Chondrocyte (in vitro differentiated cells): ENCODE data around the gene CFDP1. TPM values are rescaled to one million over a fixed set of nuclear protein-coding genes. Genes with fewer than 3 reads are reported as not detected.

Source experiments
- DNase-seq: peaks from one replicate; pipeline ENCODE4 v3.0.0; 2021; ENCODE audit warnings: mixed read lengths, low spot score
- H3K27ac Mint-ChIP-seq: one replicate; pipeline ENCODE4 v1.8.0; 2021; ENCODE audit warnings: mild to moderate bottlenecking, moderate library complexity, mixed read lengths; ENCODE audit not compliant: unreplicated experiment
- H3K27me3 Mint-ChIP-seq: 2 replicates; pipeline ENCODE4 v1.8.0; 2021; ENCODE audit warnings: low read depth, mixed read lengths
- H3K36me3 Mint-ChIP-seq: 2 replicates; pipeline ENCODE4 v1.8.0; 2021; ENCODE audit warnings: low read depth, mixed read lengths
- H3K4me1 Mint-ChIP-seq: 2 replicates; pipeline ENCODE4 v1.8.0; 2021; ENCODE audit warnings: low read depth, mild to moderate bottlenecking, mixed read lengths
- H3K4me3 Mint-ChIP-seq: one replicate; pipeline ENCODE4 v1.8.0; 2021; ENCODE audit warnings: mild to moderate bottlenecking, moderate library complexity, mixed read lengths; ENCODE audit not compliant: unreplicated experiment
- H3K9me3 Mint-ChIP-seq: 2 replicates; pipeline ENCODE4 v1.8.0; 2021; ENCODE audit warnings: low read depth, mixed read lengths
- CTCF ChIP-seq: fragments of 200-600 bp; sonication (generic); IDR thresholded peaks from 2 replicates; pipeline ENCODE4 v1.5.0; 2021; ENCODE audit warnings: antibody characterized with exemption, mild to moderate bottlenecking, moderate library complexity
- total RNA-seq: library from RNA; stranded (reverse); gene quantifications from 3 replicates; pipeline ENCODE4 v1.2.1, GENCODE V29; 2021

Gene CFDP1
- total RNA-seq, 1 donor from 2014 or later = 45.3 TPM

DNA sequence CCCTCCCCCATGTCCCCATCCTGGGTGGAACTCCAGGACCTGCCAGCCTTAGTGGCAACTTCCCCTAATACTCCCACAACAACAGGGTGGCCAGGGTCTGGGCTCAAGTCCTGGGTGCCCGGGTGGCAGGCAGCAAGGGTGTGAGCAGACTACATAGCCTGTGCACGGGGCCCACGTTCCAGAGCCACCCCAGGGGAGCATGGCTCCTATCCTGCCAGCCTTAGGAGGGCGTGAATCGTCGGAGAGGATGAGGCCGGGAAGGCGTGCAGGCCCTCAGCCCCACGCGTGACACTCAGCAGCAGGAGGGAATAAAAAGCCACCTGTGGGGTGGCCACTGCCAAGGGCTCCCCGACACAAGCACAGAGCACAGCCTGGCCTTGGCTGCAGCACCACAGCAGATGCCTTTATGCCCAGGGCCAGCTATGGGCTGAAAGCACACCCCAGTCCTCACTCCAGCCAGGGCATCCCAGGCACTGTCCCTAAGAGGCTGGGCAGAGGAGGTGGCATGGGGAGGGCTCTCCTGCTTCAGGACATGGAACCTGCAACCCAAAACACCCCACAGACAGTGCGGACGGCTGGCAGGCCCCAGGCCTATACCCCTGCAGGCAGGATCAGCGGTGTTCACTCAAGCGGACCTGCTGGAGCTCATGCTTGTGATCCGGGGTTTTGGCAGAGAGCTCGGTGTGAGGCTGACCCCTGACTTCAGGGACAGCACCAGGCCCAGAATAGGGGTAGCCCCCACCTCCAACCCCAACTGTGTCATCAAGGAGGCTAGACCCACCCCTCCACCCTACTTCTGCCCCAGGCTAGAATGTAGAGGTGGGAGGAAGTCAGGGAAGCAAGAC is 184.5 kb downstream of the CFDP1 start:
- peaks cover 2% of the 10 kb centered on the region for H3K36me3 Mint-ChIP-seq
- no peaks in the 10 kb centered on the region for H3K27me3 Mint-ChIP-seq
- H3K27ac Mint-ChIP-seq = peak overlapping the region; percentile 100
- peak overlapping the region; percentile 90 for H3K4me3 Mint-ChIP-seq
- no peak for TF ChIP-seq CTCF
- H3K9me3 Mint-ChIP-seq = no peaks in the 10 kb centered on the region
- peaks cover 83% of the 10 kb centered on the region for H3K4me1 Mint-ChIP-seq
- no peak for DNase-seq

DNA sequence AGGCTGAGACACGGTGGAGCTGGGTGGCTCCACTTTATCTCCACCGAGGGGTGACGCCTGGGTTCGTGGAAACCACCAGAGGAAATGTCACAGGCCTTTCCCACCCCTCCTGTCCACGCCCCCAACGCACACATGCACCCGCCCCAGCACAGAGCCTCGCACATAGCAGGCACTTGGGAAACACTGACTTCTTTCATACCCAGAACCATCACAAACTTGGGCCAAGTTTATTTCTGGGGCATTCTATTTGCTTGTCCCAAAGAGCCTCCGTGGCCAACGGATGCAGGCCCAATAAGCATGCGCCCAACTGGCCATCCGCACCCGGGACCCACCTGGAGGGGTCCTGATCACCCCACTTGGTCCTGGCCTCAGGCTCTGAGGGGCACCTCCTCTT is 185.2 kb downstream of the CFDP1 start:
- Mint-ChIP-seq H3K4me1 (peaks cover 83% of the 10 kb centered on the region), H3K27me3 (no peaks in the 10 kb centered on the region), H3K27ac (peak overlapping the region; percentile 100), H3K36me3 (peaks cover 2% of the 10 kb centered on the region), H3K9me3 (no peaks in the 10 kb centered on the region), H3K4me3 (peak overlapping the region; percentile 90)
- no peak for DNase-seq
- TF ChIP-seq CTCF = no peak

- H3K4me1 Mint-ChIP-seq = peaks cover 83% of the 10 kb centered on the region
- no peak for TF ChIP-seq CTCF
- H3K9me3 Mint-ChIP-seq = no peaks in the 10 kb centered on the region
- H3K4me3 Mint-ChIP-seq = peak overlapping the region; percentile 51
- H3K36me3 Mint-ChIP-seq = peaks cover 3% of the 10 kb centered on the region
- DNase-seq = no peak
- H3K27ac Mint-ChIP-seq = peak overlapping the region; percentile 100
- no peaks in the 10 kb centered on the region for H3K27me3 Mint-ChIP-seq
Measured at GRCh38 chr16:75247249-75247648, 186.1 kb downstream of the CFDP1 start.

GRCh38 chr16:75246504-75247205 is 186.6 kb downstream of the CFDP1 start:
- Mint-ChIP-seq H3K4me3 (peak overlapping the region; percentile 51), H3K4me1 (peaks cover 82% of the 10 kb centered on the region), H3K9me3 (no peaks in the 10 kb centered on the region)

More at GRCh38 chr16:75246504-75247205, 186.6 kb downstream of the CFDP1 start:
- H3K36me3 Mint-ChIP-seq = peaks cover 6% of the 10 kb centered on the region
- peak overlapping the region; percentile 100 for H3K27ac Mint-ChIP-seq
- DNase-seq = no peak
- no peaks in the 10 kb centered on the region for H3K27me3 Mint-ChIP-seq
- TF ChIP-seq CTCF = no peak
